ENCODE measurements around the gene B4GALNT4.

- TF ChIP-seq CTCF (conservative IDR thresholded peaks at IDR 0.05 in 1 of 2, IDR thresholded peaks at IDR 0.05 in 1 of 2; ENCODE audit: low read depth in 1 of 2, low read length in 2 of 2) (no peak), EZH2 (IDR thresholded peaks at IDR 0.05; ENCODE audit: low read length, missing control alignments) (no peak)
These were observed 49.3 kb downstream of the B4GALNT4 start for GRCh38 chr11:418343-419247.
